OCI-LY3 (cell line): ENCODE measurements around the gene SRCAP.

Source experiments
- EZH2phosphoT487 ChIP-seq: fragments of 200-600 bp; shearing (Covaris generic); IDR thresholded peaks from 2 replicates; pipeline ENCODE4 v1.6.1; 2018; ENCODE audit warnings: antibody characterized with exemption, mixed run types, low read depth
- TF ChIP-seq, protein P1 (sequence below): fragments of 200-600, 300-600 bp; sonication (generic); IDR thresholded peaks from 2 replicates; pipeline ENCODE4 v1.5.1; 2014; ENCODE audit warnings: antibody characterized with exemption, low read length, low read depth

DNA sequence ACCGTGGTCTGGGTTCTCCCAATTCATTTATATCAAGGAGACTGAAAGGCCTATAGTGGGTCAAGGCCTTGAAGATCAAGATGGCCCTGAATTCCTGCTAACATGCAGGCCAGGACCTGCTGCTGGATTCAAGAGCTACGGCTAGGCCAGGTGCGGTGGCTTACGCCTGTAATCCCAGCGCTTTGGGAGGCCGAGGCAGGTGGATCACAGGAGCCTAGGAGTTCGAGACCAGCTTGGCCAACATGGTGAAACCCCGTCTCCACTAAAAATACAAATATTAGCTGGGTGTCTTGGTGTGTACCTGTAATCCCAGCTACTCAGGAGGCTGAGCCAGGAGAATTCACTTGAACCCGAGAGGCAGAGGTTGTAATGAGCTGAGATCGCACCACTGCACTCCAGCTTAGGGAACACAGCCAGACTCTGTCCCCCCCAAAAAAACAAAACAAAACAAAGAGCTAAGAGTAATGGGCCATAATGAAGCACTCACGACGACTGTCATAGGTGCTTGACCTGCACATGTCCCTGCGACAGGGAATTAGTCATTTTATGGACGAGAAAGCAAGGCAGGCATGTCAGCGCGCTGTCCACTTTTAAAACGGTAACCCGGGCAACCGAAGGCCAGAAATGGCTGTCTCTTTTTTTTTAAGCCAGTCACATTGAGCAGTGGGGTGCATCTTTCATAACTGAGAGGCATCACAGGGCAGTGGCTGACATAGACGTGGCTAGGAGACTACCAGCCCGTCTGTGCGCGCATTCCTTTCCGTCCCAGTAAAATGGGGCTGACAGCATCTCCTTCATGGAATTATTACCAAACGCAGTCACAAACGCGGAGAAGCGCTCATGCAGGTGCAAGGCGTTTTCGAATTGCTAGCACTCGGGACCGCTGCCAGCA is 41.8 kb upstream of the SRCAP start:
- TF ChIP-seq, protein P1, sequence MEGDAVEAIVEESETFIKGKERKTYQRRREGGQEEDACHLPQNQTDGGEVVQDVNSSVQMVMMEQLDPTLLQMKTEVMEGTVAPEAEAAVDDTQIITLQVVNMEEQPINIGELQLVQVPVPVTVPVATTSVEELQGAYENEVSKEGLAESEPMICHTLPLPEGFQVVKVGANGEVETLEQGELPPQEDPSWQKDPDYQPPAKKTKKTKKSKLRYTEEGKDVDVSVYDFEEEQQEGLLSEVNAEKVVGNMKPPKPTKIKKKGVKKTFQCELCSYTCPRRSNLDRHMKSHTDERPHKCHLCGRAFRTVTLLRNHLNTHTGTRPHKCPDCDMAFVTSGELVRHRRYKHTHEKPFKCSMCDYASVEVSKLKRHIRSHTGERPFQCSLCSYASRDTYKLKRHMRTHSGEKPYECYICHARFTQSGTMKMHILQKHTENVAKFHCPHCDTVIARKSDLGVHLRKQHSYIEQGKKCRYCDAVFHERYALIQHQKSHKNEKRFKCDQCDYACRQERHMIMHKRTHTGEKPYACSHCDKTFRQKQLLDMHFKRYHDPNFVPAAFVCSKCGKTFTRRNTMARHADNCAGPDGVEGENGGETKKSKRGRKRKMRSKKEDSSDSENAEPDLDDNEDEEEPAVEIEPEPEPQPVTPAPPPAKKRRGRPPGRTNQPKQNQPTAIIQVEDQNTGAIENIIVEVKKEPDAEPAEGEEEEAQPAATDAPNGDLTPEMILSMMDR, result no peak
- TF ChIP-seq EZH2phosphoT487, result no peak
